Measurements from ENCODE around the gene ADGRG6.

ADGRG6 gene

GRCh38 chr6:142407685-142408273 lies 106.0 kb downstream of the ADGRG6 start:
- WGBS: 79% methylated on average over 2 of the region's 3 CpGs

GRCh38 chr6:142408409-142408808 lies 106.6 kb downstream of the ADGRG6 start:
- Histone ChIP-seq H3K27ac (ENCODE audit: low read length, poor library complexity, severe bottlenecking) (no peak overlapping the region), H3K4me3 (ENCODE audit: insufficient read depth in 1 of 2, low read depth in 1 of 2, low read length in 2 of 2) (no peak overlapping the region), H2BK15ac (ENCODE audit: low read depth, poor library complexity, severe bottlenecking) (no peak overlapping the region), H3K4me2 (ENCODE audit: low read length, poor library complexity, severe bottlenecking) (no peak overlapping the region), H2BK120ac (ENCODE audit: low read depth, low read length) (no peak overlapping the region), H3K79me1 (replicated peaks; ENCODE audit: low read length, poor library complexity, severe bottlenecking) (no peaks in the 10 kb centered on the region), H2AFZ (ENCODE audit: low read depth, low read length) (no peak overlapping the region), H3K9me3 (ENCODE audit: control insufficient read depth, low read length) (no peaks in the 10 kb centered on the region), H2BK12ac (ENCODE audit: low read length in 2 of 2) (no peak overlapping the region), H2BK5ac (ENCODE audit: low read depth, low read length, poor library complexity, severe bottlenecking) (no peak overlapping the region), H4K91ac (ENCODE audit: low read length) (no peak overlapping the region), H3K4me1 (ENCODE audit: control insufficient read depth, insufficient read depth, low read depth, low read length) (no peaks in the 10 kb centered on the region), H3K14ac (ENCODE audit: low read length in 2 of 2) (no peak overlapping the region), H3K36me3 (ENCODE audit: control insufficient read depth in 1 of 2, insufficient read depth in 2 of 2, low read depth in 1 of 2, low read length in 2 of 2) (no peaks in the 10 kb centered on the region), H2AK5ac (ENCODE audit: low read length, severe bottlenecking) (no peak overlapping the region), H3K27me3 (ENCODE audit: control insufficient read depth in 1 of 2, insufficient read depth in 1 of 2, low read length in 2 of 2) (no peaks in the 10 kb centered on the region), H4K8ac (ENCODE audit: low read length) (no peak overlapping the region), H3K9ac (ENCODE audit: low read length) (no peak overlapping the region), H3K4ac (ENCODE audit: low read depth in 1 of 2, low read length in 2 of 2) (no peak overlapping the region), H3K23ac (ENCODE audit: low read length in 2 of 2) (no peak overlapping the region), H3K18ac (ENCODE audit: low read depth in 1 of 2, low read length in 2 of 2) (no peak overlapping the region)
- no peak for DNase-seq

More at GRCh38 chr6:142407685-142408273, 106.0 kb downstream of the ADGRG6 start:
- H2AFZ ChIP-seq (ENCODE audit: low read depth, low read length): no peak overlapping the region
- no peak overlapping the region for H2BK12ac ChIP-seq (ENCODE audit: low read length in 2 of 2)
- H3K27ac ChIP-seq (ENCODE audit: low read length, poor library complexity, severe bottlenecking): no peak overlapping the region
- no peaks in the 10 kb centered on the region for H3K79me1 ChIP-seq (replicated peaks; ENCODE audit: low read length, poor library complexity, severe bottlenecking)
- H3K23ac ChIP-seq (ENCODE audit: low read length in 2 of 2): no peak overlapping the region
- H3K4me1 ChIP-seq (ENCODE audit: control insufficient read depth, insufficient read depth, low read depth, low read length): no peaks in the 10 kb centered on the region
- no peak overlapping the region for H2BK15ac ChIP-seq (ENCODE audit: low read depth, poor library complexity, severe bottlenecking)
- H3K4me3 ChIP-seq (ENCODE audit: insufficient read depth in 1 of 2, low read depth in 1 of 2, low read length in 2 of 2): no peak overlapping the region
- H3K36me3 ChIP-seq (ENCODE audit: control insufficient read depth in 1 of 2, insufficient read depth in 2 of 2, low read depth in 1 of 2, low read length in 2 of 2): no peaks in the 10 kb centered on the region
- DNase-seq: no peak
- no peaks in the 10 kb centered on the region for H3K27me3 ChIP-seq (ENCODE audit: control insufficient read depth in 1 of 2, insufficient read depth in 1 of 2, low read length in 2 of 2)
- H3K9ac ChIP-seq (ENCODE audit: low read length): no peak overlapping the region
- no peaks in the 10 kb centered on the region for H3K9me3 ChIP-seq (ENCODE audit: control insufficient read depth, low read length)
- H3K14ac ChIP-seq (ENCODE audit: low read length in 2 of 2): no peak overlapping the region
- no peak overlapping the region for H4K8ac ChIP-seq (ENCODE audit: low read length)
- H2AK5ac ChIP-seq (ENCODE audit: low read length, severe bottlenecking): no peak overlapping the region
- no peak overlapping the region for H4K91ac ChIP-seq (ENCODE audit: low read length)
- H3K18ac ChIP-seq (ENCODE audit: low read depth in 1 of 2, low read length in 2 of 2): no peak overlapping the region
- H2BK5ac ChIP-seq (ENCODE audit: low read depth, low read length, poor library complexity, severe bottlenecking): no peak overlapping the region
- H3K4ac ChIP-seq (ENCODE audit: low read depth in 1 of 2, low read length in 2 of 2): no peak overlapping the region
- H2BK120ac ChIP-seq (ENCODE audit: low read depth, low read length): no peak overlapping the region
- no peak overlapping the region for H3K4me2 ChIP-seq (ENCODE audit: low read length, poor library complexity, severe bottlenecking)

- H3K18ac ChIP-seq (ENCODE audit: low read depth in 1 of 2, low read length in 2 of 2): no peak overlapping the region
- H3K4me3 ChIP-seq (ENCODE audit: insufficient read depth in 1 of 2, low read depth in 1 of 2, low read length in 2 of 2): no peak overlapping the region
- H3K27ac ChIP-seq (ENCODE audit: low read length, poor library complexity, severe bottlenecking): no peak overlapping the region
- no peak overlapping the region for H2BK5ac ChIP-seq (ENCODE audit: low read depth, low read length, poor library complexity, severe bottlenecking)
- H3K4me1 ChIP-seq (ENCODE audit: control insufficient read depth, insufficient read depth, low read depth, low read length): peaks cover 3% of the 10 kb centered on the region
- no peak overlapping the region for H3K4me2 ChIP-seq (ENCODE audit: low read length, poor library complexity, severe bottlenecking)
- H2AFZ ChIP-seq (ENCODE audit: low read depth, low read length): no peak overlapping the region
- no peak overlapping the region for H3K23ac ChIP-seq (ENCODE audit: low read length in 2 of 2)
- H2AK5ac ChIP-seq (ENCODE audit: low read length, severe bottlenecking): no peak overlapping the region
- H3K27me3 ChIP-seq (ENCODE audit: control insufficient read depth in 1 of 2, insufficient read depth in 1 of 2, low read length in 2 of 2): no peaks in the 10 kb centered on the region
- no peak overlapping the region for H2BK15ac ChIP-seq (ENCODE audit: low read depth, poor library complexity, severe bottlenecking)
- DNase-seq: no peak
- H2BK12ac ChIP-seq (ENCODE audit: low read length in 2 of 2): no peak overlapping the region
- H3K14ac ChIP-seq (ENCODE audit: low read length in 2 of 2): no peak overlapping the region
- H3K9ac ChIP-seq (ENCODE audit: low read length): no peak overlapping the region
- H4K8ac ChIP-seq (ENCODE audit: low read length): no peak overlapping the region
- H3K79me1 ChIP-seq (replicated peaks; ENCODE audit: low read length, poor library complexity, severe bottlenecking): no peaks in the 10 kb centered on the region
- no CpG with 5 or more reads among the region's 1 CpG for WGBS
- H3K36me3 ChIP-seq (ENCODE audit: control insufficient read depth in 1 of 2, insufficient read depth in 2 of 2, low read depth in 1 of 2, low read length in 2 of 2): no peaks in the 10 kb centered on the region
- H2BK120ac ChIP-seq (ENCODE audit: low read depth, low read length): no peak overlapping the region
- H4K91ac ChIP-seq (ENCODE audit: low read length): no peak overlapping the region
- no peak overlapping the region for H3K4ac ChIP-seq (ENCODE audit: low read depth in 1 of 2, low read length in 2 of 2)
- H3K9me3 ChIP-seq (ENCODE audit: control insufficient read depth, low read length): no peaks in the 10 kb centered on the region
Measured at GRCh38 chr6:142409794-142410193, 108.0 kb downstream of the ADGRG6 start.

GRCh38 chr6:142411145-142411544 lies 109.3 kb downstream of the ADGRG6 start:
- no peak overlapping the region for H3K27ac ChIP-seq (ENCODE audit: low read length, poor library complexity, severe bottlenecking)
- no peak overlapping the region for H3K4me2 ChIP-seq (ENCODE audit: low read length, poor library complexity, severe bottlenecking)
- H3K4ac ChIP-seq (ENCODE audit: low read depth in 1 of 2, low read length in 2 of 2): no peak overlapping the region
- no peak overlapping the region for H2BK12ac ChIP-seq (ENCODE audit: low read length in 2 of 2)
- peaks cover 3% of the 10 kb centered on the region for H3K4me1 ChIP-seq (ENCODE audit: control insufficient read depth, insufficient read depth, low read depth, low read length)
- no peaks in the 10 kb centered on the region for H3K79me1 ChIP-seq (replicated peaks; ENCODE audit: low read length, poor library complexity, severe bottlenecking)
- no peak overlapping the region for H2BK15ac ChIP-seq (ENCODE audit: low read depth, poor library complexity, severe bottlenecking)
- H3K23ac ChIP-seq (ENCODE audit: low read length in 2 of 2): no peak overlapping the region
- H4K8ac ChIP-seq (ENCODE audit: low read length): no peak overlapping the region
- no peak overlapping the region for H2AFZ ChIP-seq (ENCODE audit: low read depth, low read length)
- H3K18ac ChIP-seq (ENCODE audit: low read depth in 1 of 2, low read length in 2 of 2): no peak overlapping the region
- no peak overlapping the region for H3K9ac ChIP-seq (ENCODE audit: low read length)
- H2BK5ac ChIP-seq (ENCODE audit: low read depth, low read length, poor library complexity, severe bottlenecking): no peak overlapping the region
- DNase-seq: no peak
- WGBS: 89% methylated on average over 1 of the region's 2 CpGs
- no peaks in the 10 kb centered on the region for H3K27me3 ChIP-seq (ENCODE audit: control insufficient read depth in 1 of 2, insufficient read depth in 1 of 2, low read length in 2 of 2)
- H3K14ac ChIP-seq (ENCODE audit: low read length in 2 of 2): no peak overlapping the region
- no peak overlapping the region for H4K91ac ChIP-seq (ENCODE audit: low read length)
- no peak overlapping the region for H3K4me3 ChIP-seq (ENCODE audit: insufficient read depth in 1 of 2, low read depth in 1 of 2, low read length in 2 of 2)
- no peak overlapping the region for H2AK5ac ChIP-seq (ENCODE audit: low read length, severe bottlenecking)
- no peaks in the 10 kb centered on the region for H3K36me3 ChIP-seq (ENCODE audit: control insufficient read depth in 1 of 2, insufficient read depth in 2 of 2, low read depth in 1 of 2, low read length in 2 of 2)
- no peaks in the 10 kb centered on the region for H3K9me3 ChIP-seq (ENCODE audit: control insufficient read depth, low read length)
- H2BK120ac ChIP-seq (ENCODE audit: low read depth, low read length): no peak overlapping the region
